Esophagus muscularis mucosa (tissue), 4 donors: ENCODE measurements around the gene ADA. TPM values are rescaled to one million over a fixed set of nuclear protein-coding genes. Genes with fewer than 3 reads are reported as not detected.

ENCODE experiments used
- DNase-seq: peaks from one replicate; pipeline ENCODE4 v3.0.0-alpha.2; 2017; ENCODE audit errors: extremely low spot score
- H3K27ac ChIP-seq, 4 donors: fragments of 200-600 bp; sonication (generic); replicated peaks in 1 of 4; 1 replicate in 3 of 4; 2 replicates in 1 of 4; pipeline ENCODE4 v1.5.1; 2016 to 2019; ENCODE audit warnings: mild to moderate bottlenecking in 1 of 4
- H3K27me3 ChIP-seq, 4 donors: fragments of 200-600 bp; sonication (generic); one replicate each; pipeline versions ENCODE4 v1.5.1 to v1.6.0; 2016 to 2019
- H3K36me3 ChIP-seq, 4 donors: fragments of 200-600 bp; sonication (generic); one replicate each; pipeline ENCODE4 v1.5.1; 2016 to 2019
- H3K4me1 ChIP-seq, 4 donors: fragments of 200-600 bp; sonication (generic); one replicate each; pipeline ENCODE4 v1.5.1; 2016 to 2019
- H3K4me3 ChIP-seq, 4 donors: fragments of 200-600 bp; sonication (generic); 1 replicate in 2 of 4; 2 replicates in 2 of 4; pipeline ENCODE4 v1.5.1; 2016 to 2019; ENCODE audit warnings: mild to moderate bottlenecking in 4 of 4, moderate library complexity in 1 of 4
- H3K9me3 ChIP-seq, 4 donors: fragments of 200-600 bp; sonication (generic); 1 replicate in 3 of 4; 2 replicates in 1 of 4; pipeline ENCODE4 v1.5.1; 2016 to 2019
- EP300 ChIP-seq: sonication (generic); formaldehyde crosslinking; IDR thresholded peaks from one replicate; pipeline ENCODE4 v1.6.1; 2017; ENCODE audit warnings: antibody characterized with exemption
- POLR2A ChIP-seq: fragments of 450-650 bp; IDR thresholded peaks from one replicate; pipeline ENCODE4 v1.6.1; 2017; ENCODE audit warnings: antibody characterized with exemption, moderate library complexity, mild to moderate bottlenecking, low read depth
- POLR2AphosphoS5 ChIP-seq, 2 donors: sonication (generic); formaldehyde crosslinking; IDR thresholded peaks; one replicate each; pipeline ENCODE4 v1.6.1; 2017; ENCODE audit warnings: antibody characterized with exemption in 2 of 2
- WGBS: methylation state at CpG from one replicate; pipeline ENCODE4 v1.1.5; 2018; 5-methylcytosine and 5-hydroxymethylcytosine counted together
- intact Hi-C: fragments of 100-400 bp; cut with DNase I; formaldehyde crosslinking; loops from one replicate; pipeline ENCODE4 v1.15.1; 2023
- total RNA-seq, 4 donors: library from RNA; depleted of rRNA; stranded (reverse); fragments of >200 nt; gene quantifications; one replicate each; pipeline versions ENCODE4 v1.1.0 to v1.2.1, GENCODE V29; 2016
- TF ChIP-seq, protein P1 (sequence below), 3 experiments: fragments of 200-600 bp in 2 of 3; fragments of 450-650 bp in 1 of 3; sonication (generic) in 2 of 3; IDR thresholded peaks; one replicate each; pipeline ENCODE4 v1.5.1; 2017 to 2019; ENCODE audit warnings: antibody characterized with exemption in 3 of 3, mild to moderate bottlenecking in 2 of 3, moderate library complexity in 1 of 3

ADA gene
- total RNA-seq, 4 donors from 2014 or later = 9.6 to 18.4 (median 13.4) TPM

- no peaks in the 10 kb centered on the region for H3K9me3 ChIP-seq
- intact Hi-C loops = loop anchor here (10.0 kb wide), 1 partner anchor 392 kb away; the partner anchor contains the start of gene OSER1
These were observed 44.6 kb downstream of the ADA start for GRCh38 chr20:44606725-44607441.

GRCh38 chr20:44603327-44603726 lies 48.2 kb downstream of the ADA start:
- Histone ChIP-seq H3K4me1 (peaks cover 62 to 69% (median 66%) of the 10 kb centered on the region in 4 donors), H3K27ac (peak overlapping the region; percentile 88 to 93 (median 90)), H3K4me3 (no peak overlapping the region), H3K9me3 (no peaks in the 10 kb centered on the region), H3K36me3 (peaks cover 0 to 8% (median 1%) of the 10 kb centered on the region in 4 donors), H3K27me3 (no peaks in the 10 kb centered on the region)
- DNase-seq = no peak
- TF ChIP-seq POLR2A = no peak
- no peak for TF ChIP-seq EP300
- TF ChIP-seq, protein P1, sequence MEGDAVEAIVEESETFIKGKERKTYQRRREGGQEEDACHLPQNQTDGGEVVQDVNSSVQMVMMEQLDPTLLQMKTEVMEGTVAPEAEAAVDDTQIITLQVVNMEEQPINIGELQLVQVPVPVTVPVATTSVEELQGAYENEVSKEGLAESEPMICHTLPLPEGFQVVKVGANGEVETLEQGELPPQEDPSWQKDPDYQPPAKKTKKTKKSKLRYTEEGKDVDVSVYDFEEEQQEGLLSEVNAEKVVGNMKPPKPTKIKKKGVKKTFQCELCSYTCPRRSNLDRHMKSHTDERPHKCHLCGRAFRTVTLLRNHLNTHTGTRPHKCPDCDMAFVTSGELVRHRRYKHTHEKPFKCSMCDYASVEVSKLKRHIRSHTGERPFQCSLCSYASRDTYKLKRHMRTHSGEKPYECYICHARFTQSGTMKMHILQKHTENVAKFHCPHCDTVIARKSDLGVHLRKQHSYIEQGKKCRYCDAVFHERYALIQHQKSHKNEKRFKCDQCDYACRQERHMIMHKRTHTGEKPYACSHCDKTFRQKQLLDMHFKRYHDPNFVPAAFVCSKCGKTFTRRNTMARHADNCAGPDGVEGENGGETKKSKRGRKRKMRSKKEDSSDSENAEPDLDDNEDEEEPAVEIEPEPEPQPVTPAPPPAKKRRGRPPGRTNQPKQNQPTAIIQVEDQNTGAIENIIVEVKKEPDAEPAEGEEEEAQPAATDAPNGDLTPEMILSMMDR (IDR thresholded peaks at IDR 0.05) = no peak
- TF ChIP-seq POLR2AphosphoS5 (IDR thresholded peaks at IDR 0.05) = no peak
- WGBS = 91% methylated on average over 8 of the region's 8 CpGs
- intact Hi-C loops = loop anchor here (10.0 kb wide), 1 partner anchor 389 kb away; the partner anchor contains the start of gene OSER1

More at GRCh38 chr20:44606725-44607441, 44.6 kb downstream of the ADA start:
- TF ChIP-seq POLR2A = no peak
- no peak for TF ChIP-seq EP300
- no peak for TF ChIP-seq POLR2AphosphoS5 (IDR thresholded peaks at IDR 0.05)
- TF ChIP-seq, protein P1 (IDR thresholded peaks at IDR 0.05) = no peak
- peaks cover 57 to 65% (median 62%) of the 10 kb centered on the region in 4 donors for H3K4me1 ChIP-seq
- no peak overlapping the region for H3K4me3 ChIP-seq
- 91% methylated on average over 5 of the region's 5 CpGs for WGBS
- no peaks in the 10 kb centered on the region for H3K27me3 ChIP-seq
- H3K27ac ChIP-seq = peak overlapping the region; percentile 1 to 54 (median 16)
- H3K36me3 ChIP-seq = peaks cover 0 to 8% (median 1%) of the 10 kb centered on the region in 4 donors
- DNase-seq = no peak

GRCh38 chr20:44601801-44602204 lies 49.7 kb downstream of the ADA start:
- Histone ChIP-seq H3K4me1 (peaks cover 75 to 82% (median 80%) of the 10 kb centered on the region in 4 donors), H3K27me3 (no peaks in the 10 kb centered on the region), H3K36me3 (peaks cover 0 to 8% (median 1%) of the 10 kb centered on the region in 4 donors), H3K4me3 (no peak overlapping the region), H3K9me3 (no peaks in the 10 kb centered on the region), H3K27ac (peak overlapping the region; percentile 88 to 93 (median 90))
- DNase-seq = no peak
- intact Hi-C loops = loop anchor here (10.0 kb wide), 1 partner anchor 387 kb away; the partner anchor contains the start of gene OSER1
- TF ChIP-seq POLR2A = no peak
- peak; percentile 13 for TF ChIP-seq EP300
- TF ChIP-seq, protein P1 (IDR thresholded peaks at IDR 0.05) = no peak
- TF ChIP-seq POLR2AphosphoS5 (IDR thresholded peaks at IDR 0.05) = peak; percentile 64 to 70
- WGBS = 0% methylated on average over 1 of the region's 1 CpG

DNA sequence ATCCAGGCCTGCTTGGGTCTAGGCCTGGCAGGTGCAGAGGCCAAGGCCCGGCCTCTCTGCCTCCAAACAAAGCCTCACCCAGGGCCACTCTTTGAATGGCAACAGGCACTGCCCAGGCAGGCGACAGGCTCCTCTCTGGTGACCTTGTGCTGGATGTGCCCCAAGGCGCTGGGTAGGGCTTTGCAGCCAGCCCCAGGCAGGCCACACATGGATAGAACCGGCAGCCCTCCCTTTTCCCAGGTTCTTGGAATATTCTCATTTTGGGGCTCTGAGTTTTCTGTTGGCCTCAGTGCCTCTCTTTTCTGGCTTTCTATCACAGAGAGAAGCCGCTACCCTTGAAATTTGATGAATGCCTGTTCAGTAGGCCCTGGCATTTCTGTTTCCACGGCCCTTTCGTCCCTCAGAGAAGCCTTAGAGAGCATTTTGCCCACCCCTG lies 50.2 kb downstream of the ADA start:
- DNase-seq = no peak
- peak overlapping the region in 2 of 4 donors; percentile 0 to 21 for H3K4me3 ChIP-seq
- H3K9me3 ChIP-seq = no peaks in the 10 kb centered on the region
- no peak for TF ChIP-seq EP300
- no peak for TF ChIP-seq POLR2A
- TF ChIP-seq POLR2AphosphoS5 (IDR thresholded peaks at IDR 0.05) = peak in 1 of 2 donors; percentile 1
- TF ChIP-seq, protein P1 (IDR thresholded peaks at IDR 0.05) = no peak
- peaks cover 0 to 6% (median 2%) of the 10 kb centered on the region in 4 donors for H3K36me3 ChIP-seq
- H3K27ac ChIP-seq = peak overlapping the region; percentile 88 to 93 (median 90)
- intact Hi-C loops = loop anchor here (10.0 kb wide), 1 partner anchor 386 kb away; the partner anchor contains the start of gene OSER1
- H3K27me3 ChIP-seq = no peaks in the 10 kb centered on the region
- 23% methylated on average over 7 of the region's 7 CpGs for WGBS
- H3K4me1 ChIP-seq = peaks cover 81 to 87% (median 86%) of the 10 kb centered on the region in 4 donors
